Neuronal stem cell (in vitro differentiated cells): Measurements from ENCODE around the gene SLC41A3.

Experiments used
- DNase-seq: peaks from one replicate; pipeline ENCODE4 v3.0.0-alpha.2; 2013; ENCODE audit warnings: low spot score
- H2AFZ ChIP-seq: one replicate; pipeline ENCODE4 v1.6.1; 2013; ENCODE audit warnings: mild to moderate bottlenecking, low read length, inconsistent platforms
- H2AK5ac ChIP-seq: 2 replicates; pipeline ENCODE4 v1.6.1; 2013; ENCODE audit warnings: low read depth, mild to moderate bottlenecking, inconsistent platforms, low read length, moderate library complexity, mixed read lengths
- H2BK120ac ChIP-seq: 2 replicates; pipeline ENCODE4 v1.6.1; 2013; ENCODE audit warnings: low read depth, mild to moderate bottlenecking, inconsistent platforms, low read length, moderate library complexity, mixed read lengths
- H2BK12ac ChIP-seq: one replicate; pipeline ENCODE4 v1.6.1; 2013; ENCODE audit warnings: low read length, inconsistent platforms
- H2BK15ac ChIP-seq: 2 replicates; pipeline ENCODE4 v1.6.1; 2013; ENCODE audit warnings: mild to moderate bottlenecking, low read length, inconsistent platforms, mixed read lengths
- H2BK5ac ChIP-seq: one replicate; pipeline ENCODE4 v1.6.1; 2013; ENCODE audit warnings: inconsistent platforms, mild to moderate bottlenecking, low read length, moderate library complexity
- H3K14ac ChIP-seq: one replicate; pipeline ENCODE4 v1.6.1; 2013; ENCODE audit warnings: low read length, inconsistent platforms
- H3K18ac ChIP-seq: 2 replicates; pipeline ENCODE4 v1.6.1; 2013; ENCODE audit warnings: low read length, inconsistent platforms
- H3K23ac ChIP-seq: 2 replicates; pipeline ENCODE4 v1.6.1; 2013; ENCODE audit warnings: low read depth, mild to moderate bottlenecking, mixed read lengths, low read length, inconsistent platforms; ENCODE audit not compliant: poor library complexity
- H3K27ac ChIP-seq: replicated peaks from 3 replicates; pipeline ENCODE4 v1.5.1; 2013; ENCODE audit warnings: low read length, inconsistent platforms
- H3K27me3 ChIP-seq, 3 experiments: 2 replicates each; pipeline ENCODE4 v1.6.1; 2013; ENCODE audit warnings: low read length in 3 of 3, mild to moderate bottlenecking in 2 of 3, inconsistent platforms in 1 of 3, low read depth in 1 of 3, mixed read lengths in 1 of 3, moderate library complexity in 1 of 3; ENCODE audit not compliant: control insufficient read depth in 3 of 3, insufficient read depth in 3 of 3
- H3K36me3 ChIP-seq, 2 donors: replicated peaks in 1 of 2; 2 replicates each; pipeline ENCODE4 v1.6.1; 2013; ENCODE audit warnings: low read length in 2 of 2; ENCODE audit not compliant: control insufficient read depth in 2 of 2, insufficient read depth in 2 of 2
- H3K4ac ChIP-seq: 2 replicates; pipeline ENCODE4 v1.6.1; 2013; ENCODE audit warnings: inconsistent platforms, mild to moderate bottlenecking, low read length, moderate library complexity
- H3K4me1 ChIP-seq, 2 donors: 1 replicate in 1 of 2; 2 replicates in 1 of 2; pipeline ENCODE4 v1.6.1; 2013; ENCODE audit warnings: low read length in 2 of 2, low read depth in 1 of 2; ENCODE audit not compliant: control insufficient read depth in 2 of 2, insufficient read depth in 1 of 2
- H3K4me2 ChIP-seq: one replicate; pipeline ENCODE4 v1.6.1; 2013; ENCODE audit warnings: mild to moderate bottlenecking, low read length, inconsistent platforms; ENCODE audit not compliant: insufficient read depth, poor library complexity, severe bottlenecking
- H3K4me3 ChIP-seq, 2 donors: 2 replicates each; pipeline ENCODE4 v1.5.1; 2013; ENCODE audit warnings: low read length in 2 of 2, mild to moderate bottlenecking in 2 of 2, inconsistent platforms in 1 of 2, moderate library complexity in 1 of 2
- H3K79me1 ChIP-seq: one replicate; pipeline ENCODE4 v1.6.1; 2013; ENCODE audit warnings: low read depth, mild to moderate bottlenecking, inconsistent platforms, low read length, moderate library complexity
- H3K9ac ChIP-seq: one replicate; pipeline ENCODE4 v1.6.1; 2013; ENCODE audit warnings: mild to moderate bottlenecking, low read depth, low read length, inconsistent platforms; ENCODE audit not compliant: poor library complexity
- H3K9me3 ChIP-seq, 2 donors: replicated peaks in 1 of 2; 2 replicates each; pipeline versions ENCODE3 to v1.6.1; 2013; ENCODE audit warnings: low read length in 2 of 2, mild to moderate bottlenecking in 2 of 2, inconsistent platforms in 1 of 2, low read depth in 1 of 2, mixed read lengths in 1 of 2, moderate library complexity in 1 of 2; ENCODE audit not compliant: control insufficient read depth in 2 of 2, insufficient read depth in 1 of 2
- H4K8ac ChIP-seq: one replicate; pipeline ENCODE4 v1.6.1; 2013; ENCODE audit warnings: low read depth, mild to moderate bottlenecking, inconsistent platforms, low read length, moderate library complexity
- H4K91ac ChIP-seq: one replicate; pipeline ENCODE4 v1.6.1; 2013; ENCODE audit warnings: low read length, low read depth, mild to moderate bottlenecking, inconsistent platforms; ENCODE audit not compliant: poor library complexity
- WGBS, 2 donors: extraction: QIAGEN DNeasy Blood & Tissue Kit; methylation state at CpG; one replicate each; pipeline ENCODE4 v1.1.7; 2013; ENCODE audit warnings: missing lambda C conversion rate in 2 of 2, mixed read lengths in 1 of 2; ENCODE audit not compliant: insufficient read length in 2 of 2, insufficient replicate concordance in 1 of 2; ENCODE audit errors: extremely low coverage in 2 of 2; 5-methylcytosine and 5-hydroxymethylcytosine counted together

Gene SLC41A3

DNA sequence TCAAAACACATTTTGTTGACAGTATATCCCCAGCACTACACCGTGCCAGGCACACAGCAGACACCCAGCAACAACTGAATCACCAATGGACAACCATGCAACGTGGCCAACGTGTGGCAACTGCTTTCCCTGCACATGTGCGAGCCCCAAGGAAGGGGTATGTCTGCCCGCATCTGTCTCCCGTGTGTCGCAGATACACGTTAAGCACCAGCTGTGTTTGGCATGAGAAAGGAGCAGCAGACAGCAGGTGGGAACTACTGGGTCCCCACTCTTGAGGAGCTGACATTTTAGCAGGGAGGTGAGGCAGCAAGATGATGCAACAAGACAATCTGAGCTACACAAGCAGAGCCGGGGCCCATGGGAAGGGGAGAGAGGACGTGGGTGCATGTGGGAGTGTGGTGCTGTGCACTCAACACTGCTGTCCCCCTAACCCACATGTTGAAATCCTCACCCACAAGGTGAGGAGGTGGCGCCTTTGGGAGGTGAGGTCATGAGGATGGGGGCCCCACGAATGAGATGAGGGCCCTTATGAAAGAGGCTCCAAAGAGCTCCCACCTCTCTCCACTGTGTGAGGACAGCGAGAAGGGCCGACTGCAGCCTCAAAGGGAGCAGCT is 58.7 kb downstream of the SLC41A3 start:
- no peak overlapping the region for H3K18ac ChIP-seq
- H4K91ac ChIP-seq: no peak overlapping the region
- peaks cover 4 to 52% of the 10 kb centered on the region in 2 donors for H3K36me3 ChIP-seq
- no peak for DNase-seq
- H3K27ac ChIP-seq: no peak overlapping the region
- no peak overlapping the region for H2AK5ac ChIP-seq
- no peak overlapping the region for H3K23ac ChIP-seq
- peak overlapping the region; percentile 47 for H3K9ac ChIP-seq
- H3K4ac ChIP-seq: no peak overlapping the region
- H2BK15ac ChIP-seq: no peak overlapping the region
- WGBS, 2 donors: no CpG with 5 or more reads among the region's 14 CpGs
- no peak overlapping the region for H3K14ac ChIP-seq
- H3K4me2 ChIP-seq: no peak overlapping the region
- no peaks in the 10 kb centered on the region for H3K79me1 ChIP-seq
- H2BK5ac ChIP-seq: no peak overlapping the region
- H2AFZ ChIP-seq: no peak overlapping the region
- no peak overlapping the region for H2BK120ac ChIP-seq
- peaks cover 8 to 23% of the 10 kb centered on the region in 2 donors for H3K9me3 ChIP-seq
- H3K27me3 ChIP-seq: no peaks in the 10 kb centered on the region
- no peak overlapping the region for H4K8ac ChIP-seq
- H3K4me1 ChIP-seq: peaks cover 0 to 7% of the 10 kb centered on the region in 2 donors
- H3K4me3 ChIP-seq: no peak overlapping the region
- H2BK12ac ChIP-seq: no peak overlapping the region

DNA sequence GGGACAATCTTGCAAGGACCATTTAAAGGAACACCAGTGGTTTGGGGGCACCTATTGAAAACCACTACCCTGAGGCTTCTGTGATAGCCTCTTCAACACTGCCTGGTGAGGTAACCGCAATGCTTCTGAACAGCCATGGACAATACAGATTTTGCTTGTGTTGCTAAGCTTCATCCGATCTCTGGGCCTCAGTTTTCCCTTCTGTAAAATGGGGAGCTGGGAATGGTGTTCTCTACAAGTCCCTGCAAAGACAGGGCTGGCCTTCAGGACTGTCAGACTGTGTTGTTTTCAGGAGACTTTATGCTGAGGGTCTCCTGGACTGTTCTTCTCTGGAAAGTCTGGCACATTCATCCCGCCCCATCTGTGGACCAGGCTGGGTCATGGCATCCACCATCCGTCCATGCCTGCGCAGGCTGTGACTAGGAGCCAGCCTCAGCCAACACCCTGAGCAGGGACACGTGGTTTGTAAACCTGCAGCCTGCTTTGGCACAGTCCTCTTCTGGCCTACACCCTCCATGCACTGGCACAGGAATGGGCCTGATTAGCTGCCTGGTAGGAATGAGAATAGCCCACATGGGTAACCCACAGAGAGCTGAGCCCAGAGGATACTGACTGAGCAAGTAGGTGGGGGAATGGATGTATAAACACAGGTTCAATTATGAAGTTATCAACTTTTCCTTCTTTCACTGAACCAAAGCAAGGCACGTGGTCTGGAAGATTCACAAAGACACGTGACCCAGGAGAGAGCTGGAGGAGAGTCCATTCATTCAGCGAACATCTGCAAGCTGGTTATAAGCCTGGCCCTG is 59.7 kb downstream of the SLC41A3 start:
- H3K79me1 ChIP-seq: no peaks in the 10 kb centered on the region
- H4K91ac ChIP-seq: no peak overlapping the region
- no peak overlapping the region for H2BK120ac ChIP-seq
- H2BK15ac ChIP-seq: no peak overlapping the region
- H3K9ac ChIP-seq: peak overlapping the region; percentile 18
- no peaks in the 10 kb centered on the region for H3K27me3 ChIP-seq
- H3K36me3 ChIP-seq: peaks cover 4 to 48% of the 10 kb centered on the region in 2 donors
- H2BK5ac ChIP-seq: no peak overlapping the region
- no CpG with 5 or more reads among the region's 9 CpGs for WGBS, 2 donors
- peaks cover 8 to 20% of the 10 kb centered on the region in 2 donors for H3K9me3 ChIP-seq
- no peak overlapping the region for H3K14ac ChIP-seq
- no peak overlapping the region for H2BK12ac ChIP-seq
- no peak overlapping the region for H3K23ac ChIP-seq
- no peak overlapping the region for H3K27ac ChIP-seq
- no peak overlapping the region for H4K8ac ChIP-seq
- no peak overlapping the region for H3K4ac ChIP-seq
- peak overlapping the region; percentile 35 for H3K18ac ChIP-seq
- no peak for DNase-seq
- no peak overlapping the region for H2AFZ ChIP-seq
- no peak overlapping the region for H3K4me3 ChIP-seq
- H3K4me1 ChIP-seq: peaks cover 0 to 7% of the 10 kb centered on the region in 2 donors
- no peak overlapping the region for H3K4me2 ChIP-seq
- no peak overlapping the region for H2AK5ac ChIP-seq

DNA sequence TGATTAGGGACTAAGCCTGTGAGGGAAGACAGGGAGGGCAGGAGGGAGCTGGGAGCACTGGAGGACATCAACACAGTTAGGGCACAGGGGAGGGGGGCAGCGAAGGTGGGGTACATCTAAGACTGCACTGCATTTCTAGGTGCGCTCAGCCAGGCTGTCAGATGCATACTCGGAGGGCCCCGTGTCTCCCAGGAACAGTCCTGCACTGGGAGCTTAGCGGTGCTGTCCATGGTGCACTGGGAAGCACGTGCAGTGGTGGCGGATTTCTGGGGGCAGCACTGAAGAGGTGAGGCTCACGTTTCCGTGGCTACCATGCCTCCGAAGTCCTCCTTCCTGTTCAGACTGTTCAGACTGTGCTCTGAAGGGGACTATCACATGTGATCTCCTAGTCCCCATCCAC is 60.5 kb downstream of the SLC41A3 start:
- no CpG with 5 or more reads among the region's 10 CpGs for WGBS, 2 donors
- Histone ChIP-seq H3K4ac (no peak overlapping the region), H2AFZ (no peak overlapping the region), H3K79me1 (no peaks in the 10 kb centered on the region), H3K27ac (no peak overlapping the region), H3K4me2 (no peak overlapping the region), H4K8ac (no peak overlapping the region), H3K9ac (no peak overlapping the region), H4K91ac (no peak overlapping the region), H3K27me3 (no peaks in the 10 kb centered on the region), H3K4me1 (peaks cover 0 to 7% of the 10 kb centered on the region in 2 donors), H2BK12ac (no peak overlapping the region), H3K36me3 (peaks cover 4 to 42% of the 10 kb centered on the region in 2 donors), H3K14ac (no peak overlapping the region), H2BK120ac (no peak overlapping the region), H3K23ac (no peak overlapping the region), H2AK5ac (no peak overlapping the region), H3K18ac (no peak overlapping the region), H3K9me3 (peaks cover 6 to 12% of the 10 kb centered on the region in 2 donors), H2BK15ac (no peak overlapping the region), H2BK5ac (peak overlapping the region; percentile 1), H3K4me3 (no peak overlapping the region)
- no peak for DNase-seq

DNA sequence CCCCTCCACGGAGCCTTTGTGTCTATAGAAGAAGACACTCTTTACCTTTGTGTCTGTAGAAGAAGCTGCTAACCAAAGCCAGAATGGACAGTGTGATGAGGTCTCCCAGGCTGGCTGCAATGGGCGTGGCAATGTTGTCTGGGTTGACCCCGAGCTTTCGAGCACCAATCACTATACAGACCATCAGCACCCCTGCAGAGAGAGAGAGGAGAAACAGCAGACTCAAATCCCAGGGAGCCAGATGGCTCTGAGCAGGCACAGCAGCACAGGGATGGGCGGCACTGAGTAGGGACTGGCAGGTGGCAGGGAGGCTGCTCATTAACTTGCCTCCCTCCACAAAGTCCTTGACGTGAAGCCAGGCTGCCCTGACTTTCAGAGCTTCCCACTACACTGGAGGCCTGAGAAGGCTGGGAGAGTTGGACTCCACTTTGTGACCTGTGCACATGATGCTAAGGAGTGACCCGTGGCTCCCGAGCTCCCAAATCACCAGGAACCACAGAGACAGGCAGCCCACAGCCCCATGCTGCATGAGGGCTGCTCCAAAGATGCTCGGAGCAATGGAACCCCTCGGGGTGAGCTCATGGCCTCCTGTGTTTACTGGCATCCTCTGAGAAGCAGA is 61.1 kb downstream of the SLC41A3 start:
- WGBS, 2 donors: no CpG with 5 or more reads among the region's 10 CpGs

More for the DNA sequence above, 61.1 kb downstream of the SLC41A3 start:
- peak overlapping the region; percentile 31 for H3K18ac ChIP-seq
- no peak overlapping the region for H3K27ac ChIP-seq
- peaks cover 3 to 6% of the 10 kb centered on the region in 2 donors for H3K9me3 ChIP-seq
- H3K4me1 ChIP-seq: peaks cover 0 to 7% of the 10 kb centered on the region in 2 donors
- no peak overlapping the region for H3K23ac ChIP-seq
- no peak overlapping the region for H2BK120ac ChIP-seq
- H3K27me3 ChIP-seq: no peaks in the 10 kb centered on the region
- H3K36me3 ChIP-seq: peaks cover 4 to 39% of the 10 kb centered on the region in 2 donors
- H2AFZ ChIP-seq: no peak overlapping the region
- no peak overlapping the region for H2BK12ac ChIP-seq
- DNase-seq: no peak
- H3K4me2 ChIP-seq: no peak overlapping the region
- no peak overlapping the region for H4K8ac ChIP-seq
- peak overlapping the region; percentile 25 for H3K9ac ChIP-seq
- H3K79me1 ChIP-seq: no peaks in the 10 kb centered on the region
- H3K14ac ChIP-seq: no peak overlapping the region
- H3K4me3 ChIP-seq: no peak overlapping the region
- peak overlapping the region; percentile 1 for H2BK5ac ChIP-seq
- H3K4ac ChIP-seq: no peak overlapping the region
- H4K91ac ChIP-seq: no peak overlapping the region
- H2AK5ac ChIP-seq: no peak overlapping the region
- no peak overlapping the region for H2BK15ac ChIP-seq
